GM20000 (cell line): ENCODE results near the gene SLC39A3.

Experiments used
- DNase-seq: peaks from one replicate; pipeline ENCODE4 v3.0.0; 2012; ENCODE audit warnings: low spot score
- CTCF ChIP-seq: IDR thresholded peaks from 2 replicates; pipeline ENCODE4 v1.5.1; 2012; ENCODE audit warnings: mild to moderate bottlenecking, control low read depth; ENCODE audit errors: extremely low read depth, missing control alignments

Gene SLC39A3

DNA sequence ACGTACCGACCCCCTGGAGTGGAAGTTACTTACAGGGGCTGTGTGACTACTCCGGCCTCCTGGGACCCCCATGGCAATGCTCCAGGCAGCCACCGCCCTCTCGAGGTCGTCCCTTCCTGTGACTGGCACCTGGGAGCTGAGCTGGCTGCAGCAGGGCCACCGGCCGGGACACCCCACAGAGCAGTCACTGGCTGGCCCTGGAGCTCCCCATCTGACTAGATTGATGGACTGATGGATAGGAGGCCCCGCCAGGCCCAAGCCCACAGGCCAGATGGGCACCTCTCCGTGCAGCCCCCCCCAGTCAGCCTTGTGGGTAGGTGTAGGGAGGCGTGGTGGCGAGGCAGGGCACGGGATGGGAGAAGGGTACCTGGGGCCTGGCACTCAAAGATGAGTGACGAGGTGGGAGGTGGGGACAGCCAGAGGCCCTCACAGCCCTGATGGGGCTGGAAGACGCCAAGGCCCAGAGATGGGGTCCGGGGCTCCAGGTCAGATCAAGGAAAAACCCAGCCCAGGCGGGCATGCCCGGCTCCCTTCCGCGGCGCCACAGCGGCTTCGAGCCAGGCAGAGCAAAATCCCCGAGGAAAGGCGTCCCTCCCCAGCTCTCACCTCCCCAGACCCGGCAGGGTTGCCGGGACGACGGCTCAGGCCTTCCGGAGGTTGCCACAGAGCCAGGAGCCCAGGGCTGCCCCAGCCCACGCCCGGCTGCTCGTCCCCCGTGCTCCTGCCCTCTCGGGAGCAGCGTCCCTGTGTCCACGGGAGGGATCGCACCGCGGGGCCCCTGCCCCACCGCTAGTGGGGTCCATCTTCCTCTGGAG is 8.4 kb downstream of the SLC39A3 start:
- TF ChIP-seq CTCF, result no peak
- DNase-seq, result no peak

DNA sequence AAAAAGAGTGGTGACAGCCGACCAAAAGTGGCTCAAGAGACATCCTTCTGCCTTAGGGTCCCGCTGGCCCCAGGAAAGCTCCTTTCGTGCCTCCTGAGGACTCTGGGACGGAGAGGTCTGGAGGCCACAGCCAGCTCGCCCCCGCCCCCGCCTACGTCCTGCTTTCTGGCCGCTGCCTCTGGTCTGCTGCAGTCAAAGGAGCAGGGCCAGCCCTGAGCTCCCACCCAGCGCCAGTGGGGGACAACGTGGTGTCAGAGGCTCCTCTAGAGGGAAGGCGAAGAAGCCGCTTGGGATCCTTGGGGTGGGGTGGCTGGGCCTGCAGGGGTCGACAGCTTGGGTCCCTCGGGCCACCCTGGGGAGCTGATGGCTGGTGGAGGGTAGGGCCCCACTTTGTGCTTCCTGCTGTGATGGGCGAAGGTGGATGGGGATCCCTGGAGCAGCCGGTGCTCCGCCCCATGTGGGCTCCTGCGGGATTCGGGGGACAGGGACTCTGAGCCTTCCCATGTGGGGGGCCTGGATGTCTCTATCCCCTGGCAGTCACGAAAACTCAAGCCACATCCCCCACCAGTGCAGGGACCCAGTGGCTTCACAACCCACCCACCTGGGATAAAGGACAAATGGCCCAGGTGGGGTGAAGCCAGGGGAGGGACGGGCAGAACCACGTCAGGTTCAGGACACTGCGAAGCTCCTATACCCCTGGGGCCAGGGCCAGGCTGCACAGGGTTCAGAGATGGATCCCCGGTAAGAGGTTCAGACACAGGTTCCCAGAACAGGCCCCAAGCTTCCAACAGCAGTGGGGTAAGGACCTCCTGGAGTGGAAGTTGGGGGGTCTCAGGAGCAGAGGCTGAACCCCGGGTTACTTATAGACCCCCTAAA is 9.6 kb downstream of the SLC39A3 start:
- no peak for DNase-seq
- TF ChIP-seq CTCF, result no peak

DNA sequence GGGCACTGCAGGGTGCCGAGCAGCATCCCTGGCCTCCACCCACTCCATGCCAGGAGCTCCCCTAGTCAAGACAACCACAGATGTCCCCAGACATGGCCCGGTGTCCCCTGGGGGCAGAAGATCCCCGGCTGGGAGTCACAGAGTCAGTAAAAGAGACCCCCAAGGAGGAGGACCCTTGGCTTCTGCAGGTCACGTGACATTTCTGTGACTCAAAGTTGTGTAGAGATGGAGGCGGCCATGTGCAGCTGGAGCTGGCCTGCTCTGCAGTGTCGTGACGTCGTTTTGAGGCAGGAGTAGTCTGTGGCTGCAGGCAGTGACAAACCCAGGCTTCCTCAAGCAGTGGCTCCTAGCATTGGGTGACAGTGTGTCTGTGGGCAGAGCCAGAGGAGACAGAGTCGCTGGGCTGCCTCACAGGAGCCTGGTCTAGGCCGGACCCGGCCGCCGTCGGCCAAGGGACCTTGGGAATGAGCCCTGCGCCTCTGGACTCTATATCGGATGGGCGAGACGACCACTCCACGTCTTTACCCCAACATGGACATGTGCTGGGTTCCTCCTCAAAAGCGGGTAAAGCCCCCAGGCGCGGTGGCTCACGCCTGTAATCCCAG is 10.9 kb downstream of the SLC39A3 start:
- TF ChIP-seq CTCF, result no peak
- no peak for DNase-seq

- no peak for TF ChIP-seq CTCF
- DNase-seq, result no peak
These were observed 12.2 kb downstream of the SLC39A3 start for GRCh38 chr19:2727640-2727944.

DNA sequence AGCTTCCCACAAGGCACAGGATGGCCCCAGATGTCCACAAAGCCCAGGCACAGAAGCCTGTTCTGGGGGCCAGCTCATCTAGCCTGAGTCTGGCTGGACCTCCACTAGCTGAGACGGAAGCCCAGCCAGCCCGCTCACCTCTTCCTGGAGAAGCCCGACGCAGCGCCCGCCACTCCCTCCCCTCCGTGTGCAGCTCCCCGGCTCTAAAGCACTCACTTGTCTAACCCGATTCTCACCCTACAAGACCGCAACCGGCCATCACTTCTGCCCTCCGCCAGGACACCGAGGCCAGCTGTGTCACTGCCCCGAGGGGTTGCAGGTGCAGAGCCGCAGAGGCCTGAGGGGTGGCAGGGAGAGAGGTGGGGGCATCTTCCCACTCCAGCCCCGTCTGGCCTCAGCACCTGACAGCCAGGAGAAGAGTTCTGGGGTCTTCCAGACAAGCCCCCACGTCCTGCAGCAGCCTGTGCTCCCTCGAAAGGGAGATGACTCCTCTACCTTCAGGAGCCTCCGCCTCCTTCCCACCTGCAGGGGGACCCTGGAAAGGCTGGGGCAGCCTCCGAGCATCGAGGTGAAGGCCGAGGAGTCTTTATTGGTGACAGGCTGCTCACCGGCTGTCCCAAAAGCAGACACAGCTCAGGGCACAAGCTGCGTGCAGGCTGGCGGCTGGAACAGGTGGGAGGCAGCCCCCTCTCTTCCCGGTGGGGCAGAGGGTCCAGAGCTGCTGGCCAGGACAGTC is 12.7 kb downstream of the SLC39A3 start:
- TF ChIP-seq CTCF, result no peak
- DNase-seq, result no peak

DNA sequence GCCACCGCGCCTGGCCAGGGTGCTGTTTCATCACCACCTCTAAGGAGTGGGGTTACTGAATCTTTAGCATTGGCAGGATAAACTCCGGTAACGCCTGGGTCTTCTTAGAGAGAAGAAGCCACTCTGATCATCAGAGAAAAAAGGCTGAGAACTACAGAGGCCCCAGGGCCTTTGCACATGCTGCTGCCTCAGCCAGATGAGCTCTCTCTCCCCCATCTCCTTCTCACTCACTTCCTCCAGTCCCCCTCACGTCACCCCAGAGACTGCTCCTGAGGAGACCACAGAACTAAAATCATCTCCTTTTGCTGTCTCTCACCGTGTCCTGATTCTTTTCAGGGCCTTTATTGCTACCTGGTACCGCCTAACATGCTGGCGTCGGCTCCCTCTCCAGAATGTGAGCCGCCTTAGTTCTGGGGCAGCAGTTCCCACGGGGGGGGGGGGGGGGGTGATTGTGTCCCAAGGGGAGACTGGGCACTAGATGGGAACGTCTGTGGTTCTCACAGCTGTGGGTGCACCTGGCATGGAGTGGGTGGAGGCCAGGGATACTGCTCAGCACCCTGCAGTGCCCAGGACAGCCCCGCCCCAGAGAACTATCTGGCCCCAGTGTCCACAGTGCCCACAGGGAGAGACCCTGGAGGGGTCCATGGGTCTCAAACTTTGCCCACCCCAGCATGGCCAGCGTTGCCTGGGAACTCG is 13.5 kb downstream of the SLC39A3 start:
- DNase-seq, result no peak
- no peak for TF ChIP-seq CTCF
